SJCRH30 (cell line): ENCODE data around the gene USP17L29. TPM values are rescaled to one million over a fixed set of nuclear protein-coding genes. Genes with fewer than 3 reads are reported as not detected.

ENCODE experiments used
- total RNA-seq: library from RNA; depleted of rRNA; stranded (reverse); fragments of >200 nt; shearing (Covaris generic); gene quantifications from 2 replicates; pipeline ENCODE4 v1.2.3, GENCODE V29; 2014; rRNA removed

USP17L29 gene
- total RNA-seq, 1 experiment from 2014 or later, result not detected

Other genes with a start within 250 kb of the USP17L29 start
- gene FAM90A26, start 183.2 kb upstream of the USP17L29 start, total RNA-seq, result not detected in 2 replicates
- gene USP17L10, start 143.0 kb upstream of the USP17L29 start, total RNA-seq, result not detected in 2 replicates
- not detected in 2 replicates for gene USP17L11, start 138.2 kb upstream of the USP17L29 start, total RNA-seq
- gene USP17L12, start 133.5 kb upstream of the USP17L29 start, total RNA-seq, result not detected in 2 replicates
- gene USP17L13, start 128.7 kb upstream of the USP17L29 start, total RNA-seq, result not detected in 2 replicates
- gene USP17L15, start 119.3 kb upstream of the USP17L29 start, total RNA-seq, result not detected in 2 replicates
- gene USP17L17, start 109.8 kb upstream of the USP17L29 start, total RNA-seq, result not detected in 2 replicates
- not detected in 2 replicates for gene USP17L18, start 105.0 kb upstream of the USP17L29 start, total RNA-seq
- not detected in 2 replicates for gene USP17L19, start 100.3 kb upstream of the USP17L29 start, total RNA-seq
- gene USP17L20, start 95.5 kb upstream of the USP17L29 start, total RNA-seq, result not detected in 2 replicates
- not detected in 2 replicates for gene USP17L21, start 90.8 kb upstream of the USP17L29 start, total RNA-seq
- not detected in 2 replicates for gene USP17L22, start 86.0 kb upstream of the USP17L29 start, total RNA-seq
- gene USP17L24, start 28.5 kb upstream of the USP17L29 start, total RNA-seq, result not detected in 2 replicates
- gene USP17L25, start 23.7 kb upstream of the USP17L29 start, total RNA-seq, result not detected in 2 replicates
- not detected in 2 replicates for gene USP17L26, start 19.0 kb upstream of the USP17L29 start, total RNA-seq
- gene USP17L5, start 14.2 kb upstream of the USP17L29 start, total RNA-seq, result not detected in 2 replicates
- not detected in 2 replicates for gene USP17L27, start 9.5 kb upstream of the USP17L29 start, total RNA-seq
- gene USP17L28, start 4.7 kb upstream of the USP17L29 start, total RNA-seq, result not detected in 2 replicates
- not detected in 2 replicates for gene USP17L30, start 9.5 kb downstream of the USP17L29 start, total RNA-seq
- not detected in 2 replicates for gene DEFB131A, start 90.8 kb downstream of the USP17L29 start, total RNA-seq